Endometrium (tissue), 2 donors: ENCODE data around the gene PYHIN1.

Experiments
- FAIRE-seq: peaks from 2 replicates; lab custom pipeline; 2012; peaks lifted over from hg19 to GRCh38; lab: Jason Lieb, UNC
- donor health status: control.
- donor health status: control.

The PYHIN1 gene

GRCh38 chr1:159014851-159015250, 83.5 kb downstream of the PYHIN1 start:
- no peak for FAIRE-seq

- no peak for FAIRE-seq
Measured at GRCh38 chr1:159015440-159015909, 84.1 kb downstream of the PYHIN1 start.

- FAIRE-seq, result no peak
Measured at GRCh38 chr1:159023723-159024122, 92.4 kb downstream of the PYHIN1 start.

GRCh38 chr1:159025043-159025442, 93.7 kb downstream of the PYHIN1 start:
- FAIRE-seq, result no peak
